ENCODE results near the gene CCDC85C.

The CCDC85C gene

DNA sequence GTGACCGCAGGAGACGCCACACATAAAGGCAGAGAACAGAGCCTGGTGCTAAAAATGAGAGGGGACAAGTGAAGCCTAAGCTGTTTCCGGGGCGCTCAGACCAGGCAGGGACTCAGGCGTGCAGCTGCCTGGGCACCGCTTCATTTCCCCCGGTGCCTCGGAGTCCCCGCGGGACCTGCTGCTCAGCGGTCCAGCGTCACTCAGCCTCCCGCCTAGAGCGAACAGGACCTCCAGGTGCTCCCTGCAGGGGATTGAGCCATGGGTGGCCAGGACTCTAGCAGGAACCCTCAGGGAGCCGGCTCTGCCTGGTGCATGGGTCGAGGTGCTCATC lies 31.0 kb downstream of the CCDC85C start:
- no peak for TF ChIP-seq CTCF (conservative IDR thresholded peaks at IDR 0.05)
- H3K27ac ChIP-seq, result peak overlapping the region; percentile 95

- TF ChIP-seq CTCF (conservative IDR thresholded peaks at IDR 0.05), result no peak
- H3K27ac ChIP-seq, result peak overlapping the region; percentile 95
Observed at GRCh38 chr14:99572173-99572999, 31.6 kb downstream of the CCDC85C start.

GRCh38 chr14:99571303-99571986 lies 32.6 kb downstream of the CCDC85C start:
- H3K27ac ChIP-seq, result peak overlapping the region; percentile 95
- no peak for TF ChIP-seq CTCF (conservative IDR thresholded peaks at IDR 0.05)

GRCh38 chr14:99570544-99571302 lies 33.3 kb downstream of the CCDC85C start:
- peak overlapping the region; percentile 95 for H3K27ac ChIP-seq
- no peak for TF ChIP-seq CTCF (conservative IDR thresholded peaks at IDR 0.05)

DNA sequence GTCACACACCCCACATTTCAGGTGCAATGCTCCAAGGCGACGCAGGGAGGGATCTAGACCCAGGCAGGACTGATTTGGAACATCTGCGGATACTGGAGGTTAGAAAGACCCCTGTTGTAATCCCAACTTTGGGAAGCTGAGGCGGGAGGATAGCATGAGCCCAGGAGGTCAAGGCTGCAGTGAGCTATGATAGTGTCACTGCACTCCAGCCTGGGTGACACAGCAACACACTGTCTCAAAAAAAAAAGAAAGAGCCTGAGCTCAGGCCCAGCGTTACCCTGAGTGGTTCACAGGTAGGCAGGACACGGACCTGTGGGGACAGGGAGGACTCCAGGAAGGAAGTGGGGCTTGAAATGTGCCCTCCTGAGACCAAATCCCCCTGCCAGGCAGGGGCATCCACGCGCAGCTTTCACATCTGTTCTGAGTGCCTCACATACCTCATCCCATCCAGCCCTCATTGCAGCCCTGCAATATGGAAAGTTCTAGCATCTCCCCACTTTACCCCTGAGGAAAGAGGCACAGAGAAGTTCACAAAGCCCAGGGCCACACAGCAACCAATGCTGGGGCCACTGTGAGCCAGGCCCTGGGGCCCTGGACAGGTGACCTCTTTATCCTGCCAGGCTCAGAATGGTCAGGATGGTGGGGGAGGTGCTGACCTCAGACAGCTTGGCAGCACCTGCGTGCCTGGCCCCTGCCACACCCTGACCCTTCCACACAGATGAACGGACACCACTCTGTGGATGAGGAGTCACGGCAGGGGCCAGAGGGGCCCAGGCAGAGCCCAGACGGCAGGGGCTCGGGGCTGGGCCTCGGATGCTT lies 34.1 kb downstream of the CCDC85C start:
- H3K27ac ChIP-seq, result peak overlapping the region; percentile 95
- TF ChIP-seq CTCF (conservative IDR thresholded peaks at IDR 0.05), result no peak

GRCh38 chr14:99568567-99569560 lies 35.1 kb downstream of the CCDC85C start:
- TF ChIP-seq CTCF (conservative IDR thresholded peaks at IDR 0.05), result no peak
- peak overlapping the region; percentile 95 for H3K27ac ChIP-seq
